HepG2 (cell line): ENCODE data around the gene VSIG10L. TPM values are rescaled to one million over a fixed set of nuclear protein-coding genes. Genes with fewer than 3 reads are reported as not detected.

ENCODE experiments used
- BCL6 ChIP-seq: IDR thresholded peaks from 2 replicates; pipeline ENCODE4 v1.6.1; 2016; ENCODE audit warnings: missing genetic modification reagents, missing compliant biosample characterization
- CBX1 ChIP-seq: IDR thresholded peaks from one replicate; pipeline ENCODE4 v1.6.1; 2016; ENCODE audit warnings: antibody characterized with exemption, low read depth
- CENPT ChIP-seq: sonication (generic); formaldehyde crosslinking; IDR thresholded peaks from 2 replicates; pipeline ENCODE4 v1.8.0; 2022; ENCODE audit warnings: low read depth, mild to moderate bottlenecking, moderate library complexity, missing genetic modification reagents
- CREBL2 ChIP-seq: sonication (generic); formaldehyde crosslinking; IDR thresholded peaks from 2 replicates; pipeline ENCODE4 v1.8.1; 2023; ENCODE audit warnings: missing genetic modification reagents, mild to moderate bottlenecking, borderline replicate concordance
- GFI1 ChIP-seq: sonication (generic); formaldehyde crosslinking; IDR thresholded peaks from 2 replicates; pipeline ENCODE4 v1.5.0; 2020; ENCODE audit warnings: missing genetic modification reagents, mild to moderate bottlenecking, borderline replicate concordance
- HOMEZ ChIP-seq: IDR thresholded peaks from 2 replicates; pipeline ENCODE4 v1.6.1; 2016; ENCODE audit warnings: low read depth
- JUND ChIP-seq: sonication (generic); formaldehyde crosslinking; IDR thresholded peaks from 2 replicates; pipeline ENCODE4 v1.8.0; 2022; ENCODE audit warnings: mild to moderate bottlenecking, missing genetic modification reagents
- MAFG ChIP-seq: sonication (generic); formaldehyde crosslinking; IDR thresholded peaks from 2 replicates; pipeline ENCODE4 v1.5.1; 2020; ENCODE audit warnings: mild to moderate bottlenecking, missing genetic modification reagents
- SOX6 ChIP-seq, 2 experiments: fragments of 450-650 bp in 1 of 2; sonication (generic) in 1 of 2; formaldehyde crosslinking in 1 of 2; IDR thresholded peaks; 2 replicates each; pipeline versions ENCODE4 v1.4.0 to v1.6.1; 2017 to 2020; ENCODE audit warnings: antibody characterized with exemption in 1 of 2, mild to moderate bottlenecking in 1 of 2, missing genetic modification reagents in 1 of 2
- SP4 ChIP-seq: sonication (generic); formaldehyde crosslinking; IDR thresholded peaks from 2 replicates; pipeline ENCODE4 v1.8.1; 2023; ENCODE audit warnings: mild to moderate bottlenecking, missing genetic modification reagents
- TAF1 ChIP-seq: sonication (generic); formaldehyde crosslinking; IDR thresholded peaks from 2 replicates; pipeline ENCODE4 v1.4.0; 2020; ENCODE audit warnings: missing genetic modification reagents
- THAP11 ChIP-seq: IDR thresholded peaks from 2 replicates; pipeline ENCODE4 v1.6.1; 2016; ENCODE audit warnings: missing biosample characterization, missing genetic modification reagents
- ZFP90 ChIP-seq: sonication (generic); formaldehyde crosslinking; IDR thresholded peaks from 2 replicates; pipeline ENCODE4 v1.8.0; 2022; ENCODE audit warnings: missing genetic modification reagents, mild to moderate bottlenecking, inconsistent platforms, borderline replicate concordance
- ZNF275 ChIP-seq: sonication (generic); formaldehyde crosslinking; IDR thresholded peaks from 2 replicates; pipeline ENCODE4 v1.8.0; 2022; ENCODE audit warnings: missing genetic modification reagents, mild to moderate bottlenecking, inconsistent platforms, borderline replicate concordance
- ZNF547 ChIP-seq: sonication (generic); formaldehyde crosslinking; IDR thresholded peaks from 2 replicates; pipeline ENCODE4 v1.5.1; 2020; ENCODE audit warnings: mild to moderate bottlenecking, missing genetic modification reagents
- ZNF572 ChIP-seq: sonication (generic); formaldehyde crosslinking; IDR thresholded peaks from 2 replicates; pipeline ENCODE4 v1.5.1; 2020; ENCODE audit warnings: mild to moderate bottlenecking, missing genetic modification reagents
- polyA plus RNA-seq, 8 experiments: library from polyadenylated mRNA; depleted of rRNA in 3 of 8; stranded (reverse) in 7 of 8; unstranded in 1 of 8; fragments of >200 nt; fragmentation: Illumina TruSeq in 4 of 8; extraction: Trizol in 4 of 8; gene quantifications; 2 replicates each; pipeline versions ENCODE4 v1.2.1 to v1.2.3, GENCODE V29; 2011 to 2016; ENCODE audit warnings: low read depth in 4 of 8, missing spikeins in 1 of 8, mixed read lengths in 1 of 8; ENCODE audit not compliant: insufficient read depth in 1 of 8
- total RNA-seq, 5 experiments: library from RNA; depleted of rRNA; stranded (reverse); fragments of >200 nt; fragmentation: Illumina TruSeq; extraction: Trizol; gene quantifications; 2 replicates each; pipeline ENCODE4 v1.2.3, GENCODE V29; 2016; ENCODE audit warnings: low read depth in 1 of 5
- TF ChIP-seq, protein P1 (sequence below): sonication (generic); formaldehyde crosslinking; IDR thresholded peaks from 2 replicates; pipeline ENCODE4 v1.9.0; 2022; ENCODE audit warnings: missing genetic modification reagents, mild to moderate bottlenecking, borderline replicate concordance
- TF ChIP-seq, protein P2 (sequence below): sonication (generic); formaldehyde crosslinking; IDR thresholded peaks from 2 replicates; pipeline ENCODE4 v1.5.0; 2020; ENCODE audit warnings: missing genetic modification reagents
- TF ChIP-seq, protein P3 (sequence below): sonication (generic); formaldehyde crosslinking; IDR thresholded peaks from 2 replicates; pipeline ENCODE4 v1.5.1; 2020; ENCODE audit warnings: missing genetic modification reagents, mild to moderate bottlenecking, borderline replicate concordance

The VSIG10L gene
- total and polyA plus RNA-seq, 2 of the 13 experiments (the other 11 are each of a cell fraction or from before 2014, with no cell fraction given) = 2.7 to 8.5 TPM

DNA sequence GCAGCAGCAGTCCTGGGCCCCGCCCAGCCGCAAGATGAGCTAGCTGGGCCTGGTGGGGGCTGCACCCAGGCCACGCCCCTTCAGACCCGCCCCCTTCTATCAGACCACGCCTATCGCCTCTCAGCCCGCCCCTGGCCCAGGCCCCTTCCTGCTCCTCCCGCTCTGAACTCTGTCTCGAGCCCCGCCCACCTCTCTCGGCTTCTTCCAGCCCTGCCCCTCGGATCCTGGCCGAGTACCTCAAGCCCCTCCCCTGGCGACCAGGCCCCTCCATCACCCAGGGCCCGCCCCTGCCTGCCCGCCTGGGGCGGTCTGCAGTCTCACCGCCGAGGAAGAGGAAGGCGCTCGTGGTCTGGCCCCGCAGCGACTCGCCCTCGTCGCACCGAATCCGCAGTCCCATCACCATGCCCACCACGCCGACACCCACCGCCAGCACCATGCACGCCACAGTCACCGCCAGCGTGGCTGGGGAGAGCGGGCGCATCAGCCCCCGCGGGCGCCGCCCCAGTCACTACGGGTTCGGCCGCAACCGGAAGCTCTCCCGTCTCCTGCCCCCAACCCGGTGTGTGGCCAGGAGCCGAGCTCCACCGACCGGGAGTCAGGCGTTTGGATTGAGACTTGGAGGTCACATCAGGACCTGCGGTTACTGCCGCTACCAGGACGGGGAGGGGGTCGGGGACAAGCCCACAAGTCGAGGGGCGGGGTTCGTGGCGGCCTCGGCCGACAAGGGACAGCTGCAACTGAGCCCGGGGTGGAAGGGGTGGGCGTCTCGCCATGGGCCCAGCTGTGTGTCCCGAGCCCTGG is 25.8 kb upstream of the VSIG10L start (continued):
- TF ChIP-seq CBX1 (no peak), TAF1 (peak; percentile 86), BCL6 (peak; percentile 23; the same call in 1 of the 2 replicates), HOMEZ (CRISPR knock-in tag) (peak; percentile 26; the same call in 1 of the 2 replicates), SOX6 (IDR thresholded peaks at IDR 0.05) (no peak), SOX6 (CRISPR knock-in tag; IDR thresholded peaks at IDR 0.05) (peak; percentile 72), ZNF572 (peak; percentile 73; the same call in 1 of the 2 replicates), ZFP90 (peak; percentile 57), THAP11 (CRISPR knock-in tag) (peak; percentile 59), MAFG (CRISPR knock-in tag) (no peak), GFI1 (CRISPR knock-in tag) (peak; percentile 48; the same call in 1 of the 2 replicates), ZNF547 (CRISPR knock-in tag) (peak; percentile 84; the same call in 1 of the 2 replicates), CREBL2 (CRISPR knock-in tag) (no peak), CENPT (CRISPR knock-in tag) (peak; percentile 42), SP4 (CRISPR knock-in tag) (peak; percentile 94), ZNF275 (CRISPR knock-in tag) (0 out of 2 replicates have a peak, but pooled peaks have one; percentile 20), JUND (peak; percentile 47; the same call in 1 of the 2 replicates)
- TF ChIP-seq, protein P1, sequence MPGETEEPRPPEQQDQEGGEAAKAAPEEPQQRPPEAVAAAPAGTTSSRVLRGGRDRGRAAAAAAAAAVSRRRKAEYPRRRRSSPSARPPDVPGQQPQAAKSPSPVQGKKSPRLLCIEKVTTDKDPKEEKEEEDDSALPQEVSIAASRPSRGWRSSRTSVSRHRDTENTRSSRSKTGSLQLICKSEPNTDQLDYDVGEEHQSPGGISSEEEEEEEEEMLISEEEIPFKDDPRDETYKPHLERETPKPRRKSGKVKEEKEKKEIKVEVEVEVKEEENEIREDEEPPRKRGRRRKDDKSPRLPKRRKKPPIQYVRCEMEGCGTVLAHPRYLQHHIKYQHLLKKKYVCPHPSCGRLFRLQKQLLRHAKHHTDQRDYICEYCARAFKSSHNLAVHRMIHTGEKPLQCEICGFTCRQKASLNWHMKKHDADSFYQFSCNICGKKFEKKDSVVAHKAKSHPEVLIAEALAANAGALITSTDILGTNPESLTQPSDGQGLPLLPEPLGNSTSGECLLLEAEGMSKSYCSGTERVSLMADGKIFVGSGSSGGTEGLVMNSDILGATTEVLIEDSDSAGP = peak; percentile 88
- TF ChIP-seq, protein P2, sequence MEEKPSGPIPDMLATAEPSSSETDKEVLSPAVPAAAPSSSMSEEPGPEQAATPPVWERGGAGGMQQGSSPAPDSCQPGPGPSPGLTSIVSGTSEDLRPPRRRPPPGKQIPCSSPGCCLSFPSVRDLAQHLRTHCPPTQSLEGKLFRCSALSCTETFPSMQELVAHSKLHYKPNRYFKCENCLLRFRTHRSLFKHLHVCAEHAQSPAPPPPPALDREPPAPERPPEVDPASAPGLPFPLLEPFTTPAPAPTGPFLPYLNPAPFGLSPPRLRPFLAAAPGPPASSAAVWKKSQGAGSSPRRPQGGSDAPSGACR = peak; percentile 92; the same call in 1 of the 2 replicates
- TF ChIP-seq, protein P3, sequence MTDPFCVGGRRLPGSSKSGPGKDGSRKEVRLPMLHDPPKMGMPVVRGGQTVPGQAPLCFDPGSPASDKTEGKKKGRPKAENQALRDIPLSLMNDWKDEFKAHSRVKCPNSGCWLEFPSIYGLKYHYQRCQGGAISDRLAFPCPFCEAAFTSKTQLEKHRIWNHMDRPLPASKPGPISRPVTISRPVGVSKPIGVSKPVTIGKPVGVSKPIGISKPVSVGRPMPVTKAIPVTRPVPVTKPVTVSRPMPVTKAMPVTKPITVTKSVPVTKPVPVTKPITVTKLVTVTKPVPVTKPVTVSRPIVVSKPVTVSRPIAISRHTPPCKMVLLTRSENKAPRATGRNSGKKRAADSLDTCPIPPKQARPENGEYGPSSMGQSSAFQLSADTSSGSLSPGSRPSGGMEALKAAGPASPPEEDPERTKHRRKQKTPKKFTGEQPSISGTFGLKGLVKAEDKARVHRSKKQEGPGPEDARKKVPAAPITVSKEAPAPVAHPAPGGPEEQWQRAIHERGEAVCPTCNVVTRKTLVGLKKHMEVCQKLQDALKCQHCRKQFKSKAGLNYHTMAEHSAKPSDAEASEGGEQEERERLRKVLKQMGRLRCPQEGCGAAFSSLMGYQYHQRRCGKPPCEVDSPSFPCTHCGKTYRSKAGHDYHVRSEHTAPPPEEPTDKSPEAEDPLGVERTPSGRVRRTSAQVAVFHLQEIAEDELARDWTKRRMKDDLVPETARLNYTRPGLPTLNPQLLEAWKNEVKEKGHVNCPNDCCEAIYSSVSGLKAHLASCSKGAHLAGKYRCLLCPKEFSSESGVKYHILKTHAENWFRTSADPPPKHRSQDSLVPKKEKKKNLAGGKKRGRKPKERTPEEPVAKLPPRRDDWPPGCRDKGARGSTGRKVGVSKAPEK = peak; percentile 42; the same call in 1 of the 2 replicates
